GM19438 (cell line): ENCODE results near the gene CAPN8.

Experiments
- ATAC-seq: cut with Tn5 transposase; IDR thresholded peaks from one replicate; pipeline ENCODE4 v1.9.1; 2021; ENCODE audit warnings: low read depth; ENCODE audit not compliant: unreplicated experiment

The CAPN8 gene

DNA sequence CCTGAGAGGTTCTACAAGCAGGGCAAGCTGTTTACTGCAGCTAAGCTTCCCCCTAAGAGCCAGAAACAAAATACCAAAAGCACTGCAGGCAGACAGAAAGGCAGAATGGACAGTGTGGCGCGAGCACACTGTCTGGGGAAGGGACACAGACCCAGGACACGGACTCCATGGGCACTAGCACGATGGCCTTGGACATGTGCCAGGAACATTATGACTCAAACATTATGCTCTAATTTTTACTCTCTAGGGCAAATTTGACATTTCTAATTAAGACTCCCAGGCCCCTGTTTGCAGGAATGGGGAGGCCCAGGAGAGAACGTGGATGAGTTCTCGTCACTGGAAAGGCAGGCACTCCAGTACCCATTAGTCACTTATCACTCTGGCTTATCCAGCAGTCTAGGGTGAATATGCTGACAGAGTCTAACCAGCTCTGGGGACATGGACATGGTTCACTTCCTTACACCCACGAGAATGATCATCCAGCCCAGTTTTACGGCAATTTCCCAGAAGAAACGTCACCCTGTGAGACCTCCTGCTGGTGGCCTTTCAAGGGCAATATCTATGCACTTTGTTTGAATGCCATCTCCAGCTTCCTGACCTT is 45.1 kb downstream of the CAPN8 start:
- no peak for ATAC-seq

DNA sequence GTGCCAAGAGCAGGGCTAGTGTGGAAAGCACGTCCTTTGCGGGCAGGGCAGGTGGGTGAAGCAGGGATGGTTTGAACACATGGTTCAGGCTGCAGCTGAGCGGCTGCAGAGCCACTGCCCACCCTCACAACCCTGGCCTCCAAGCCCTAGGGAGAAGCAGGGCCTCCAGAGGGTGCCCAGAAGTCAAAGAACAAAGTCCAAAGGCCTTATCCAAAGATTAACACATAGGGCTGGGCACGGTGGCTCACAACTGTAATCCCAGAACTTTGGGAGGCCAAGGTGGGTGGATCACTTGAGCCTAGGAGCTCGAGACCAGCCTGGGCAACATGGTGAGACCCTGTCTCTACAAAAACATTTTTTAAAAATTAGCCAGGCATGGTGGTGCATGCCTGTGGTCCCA is 46.8 kb downstream of the CAPN8 start:
- no peak for ATAC-seq

DNA sequence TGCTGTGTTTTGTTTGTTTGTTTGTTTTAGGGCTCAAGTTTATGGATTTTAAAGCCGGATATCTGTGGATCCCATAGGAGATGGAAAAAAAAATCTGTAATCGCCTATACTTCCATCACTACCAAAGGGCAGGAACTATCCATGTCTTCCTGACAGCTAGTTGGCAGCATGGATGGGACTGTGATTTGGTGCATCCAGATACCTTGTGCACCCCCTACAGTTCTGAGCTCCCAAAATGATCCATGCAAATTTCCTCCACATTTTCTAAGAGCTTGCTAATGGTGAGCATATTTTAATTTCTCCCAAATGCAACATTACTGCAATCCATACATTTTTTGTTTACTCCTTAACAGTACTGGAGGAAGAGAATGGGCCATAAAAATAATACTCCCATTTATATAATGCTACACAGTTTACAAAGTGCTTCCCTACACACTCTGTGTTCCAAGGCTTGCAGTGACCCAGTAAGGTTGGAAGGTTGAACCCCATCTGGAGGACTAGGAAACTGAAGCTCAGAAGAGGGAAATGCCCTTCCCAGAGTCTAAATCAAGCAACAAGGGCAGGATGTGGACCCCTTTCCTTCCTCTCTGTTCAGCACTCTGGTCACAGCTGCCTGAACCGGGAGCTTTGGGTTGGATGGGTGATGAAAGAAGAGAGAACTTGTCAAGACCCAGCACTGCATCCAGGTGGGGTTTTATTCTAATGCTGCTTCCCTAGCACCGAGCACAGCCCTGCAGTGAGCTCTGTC is 48.0 kb downstream of the CAPN8 start:
- no peak for ATAC-seq

DNA sequence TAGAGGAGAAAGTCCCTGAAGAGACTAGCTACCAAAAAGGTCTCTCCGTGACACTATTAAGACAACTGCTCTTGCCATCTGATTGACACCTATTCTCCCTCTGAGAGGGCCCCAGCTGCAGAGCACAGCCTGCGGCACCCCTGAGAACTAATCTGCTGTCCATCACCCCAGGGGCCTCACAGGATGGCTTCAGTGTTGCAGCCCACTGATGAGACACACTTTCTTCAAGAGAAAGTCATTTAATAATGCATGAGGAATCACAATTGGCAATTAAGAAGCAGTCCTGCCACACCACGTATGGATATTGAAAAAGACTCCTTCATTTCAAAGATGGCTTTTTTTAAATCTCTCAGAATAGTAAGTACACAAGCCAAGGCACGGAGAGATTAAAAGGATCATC is 48.9 kb downstream of the CAPN8 start:
- ATAC-seq, result no peak

DNA sequence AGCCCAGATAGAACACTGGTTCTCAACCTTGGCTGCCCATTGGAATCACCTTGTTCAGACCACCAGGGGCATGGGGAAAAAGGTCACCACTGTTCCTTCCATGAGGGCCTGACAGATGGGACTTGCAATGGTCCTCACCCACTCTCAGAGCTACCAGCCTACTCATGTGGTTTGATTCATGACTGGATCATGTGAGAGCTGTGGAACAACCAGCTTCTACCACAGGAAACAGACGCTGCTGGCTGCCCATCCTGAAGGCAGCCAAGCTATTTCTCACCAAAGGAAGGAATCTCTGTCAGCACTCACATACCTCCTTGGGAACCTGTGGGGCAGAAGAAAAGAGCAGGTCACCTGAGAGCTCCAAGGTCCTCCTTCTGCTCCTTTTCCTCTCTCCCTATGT is 53.6 kb downstream of the CAPN8 start:
- ATAC-seq, result no peak

DNA sequence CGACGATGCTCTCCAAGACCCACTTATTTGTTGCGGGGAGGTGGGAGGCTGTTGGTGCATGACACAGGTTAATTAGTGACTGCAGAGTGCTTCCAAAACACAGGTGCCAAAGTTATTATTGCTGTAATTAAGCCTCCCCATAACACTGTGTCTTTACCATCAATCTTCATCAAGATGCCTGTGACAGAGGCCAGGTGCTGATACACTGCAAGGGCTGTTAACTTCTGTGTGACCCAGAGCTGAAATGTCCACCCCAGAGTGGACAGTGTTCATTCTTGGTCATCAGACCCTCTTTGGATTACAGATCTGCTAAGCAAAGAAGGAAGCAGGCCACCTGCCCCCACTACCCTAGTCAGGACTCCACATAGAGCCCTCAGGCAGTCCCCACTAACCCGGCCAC is 55.5 kb downstream of the CAPN8 start:
- ATAC-seq, result no peak

DNA sequence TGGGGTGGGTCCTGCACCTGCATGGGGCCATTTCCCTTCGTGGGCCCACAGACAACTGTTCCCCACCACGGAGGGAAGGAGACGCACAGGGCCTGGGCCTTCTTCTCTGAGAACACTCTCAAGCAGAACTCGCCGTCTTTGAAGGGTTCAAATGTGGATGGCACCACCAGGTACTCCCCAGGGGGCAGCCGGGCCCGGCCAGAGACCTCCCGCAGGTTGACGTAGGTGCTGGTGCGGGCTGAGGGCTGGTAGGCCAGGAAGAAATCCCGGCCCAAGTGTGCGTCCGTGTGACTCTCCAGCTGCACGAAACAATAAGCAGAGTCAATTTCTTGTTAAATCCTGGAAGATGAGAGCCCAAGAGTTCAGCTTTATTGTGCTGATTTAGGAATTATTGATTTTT is 56.4 kb downstream of the CAPN8 start:
- ATAC-seq, result no peak

DNA sequence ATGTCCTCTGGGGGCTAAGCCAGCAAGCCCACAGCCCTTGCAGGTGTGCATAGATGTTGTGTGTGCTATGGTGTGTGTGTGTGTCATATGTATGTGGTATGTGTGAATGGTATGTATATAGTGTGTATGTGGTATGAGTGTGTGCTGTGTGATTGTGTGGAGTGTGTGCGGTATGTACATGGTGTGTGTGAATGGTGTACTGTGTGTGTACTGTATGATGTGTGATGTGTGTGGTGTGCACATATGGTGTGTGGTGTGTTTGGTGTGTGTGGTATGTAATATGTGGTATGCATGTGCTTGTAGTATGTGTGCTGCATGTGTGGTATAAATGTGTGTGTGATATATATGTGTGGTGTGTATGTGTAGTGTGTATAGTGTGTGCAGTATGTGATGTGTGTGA is 107.0 kb downstream of the CAPN8 start:
- ATAC-seq, result no peak

DNA sequence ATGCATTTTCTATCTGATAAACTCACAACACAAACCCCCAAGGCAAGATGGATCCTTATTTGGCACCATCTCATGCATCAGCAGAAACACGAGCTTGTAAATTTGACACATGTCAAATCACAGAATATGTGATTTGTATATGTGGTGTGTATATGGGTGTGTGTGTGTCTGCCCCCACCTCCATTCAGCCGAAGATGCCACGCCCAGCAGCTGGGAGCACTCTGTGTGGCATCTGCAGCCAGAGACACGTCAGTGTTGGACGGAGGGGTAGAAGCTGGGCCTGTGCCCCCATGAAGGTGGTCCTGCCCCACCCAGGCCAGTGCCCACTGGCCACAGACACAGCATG is 108.4 kb downstream of the CAPN8 start:
- no peak for ATAC-seq

DNA sequence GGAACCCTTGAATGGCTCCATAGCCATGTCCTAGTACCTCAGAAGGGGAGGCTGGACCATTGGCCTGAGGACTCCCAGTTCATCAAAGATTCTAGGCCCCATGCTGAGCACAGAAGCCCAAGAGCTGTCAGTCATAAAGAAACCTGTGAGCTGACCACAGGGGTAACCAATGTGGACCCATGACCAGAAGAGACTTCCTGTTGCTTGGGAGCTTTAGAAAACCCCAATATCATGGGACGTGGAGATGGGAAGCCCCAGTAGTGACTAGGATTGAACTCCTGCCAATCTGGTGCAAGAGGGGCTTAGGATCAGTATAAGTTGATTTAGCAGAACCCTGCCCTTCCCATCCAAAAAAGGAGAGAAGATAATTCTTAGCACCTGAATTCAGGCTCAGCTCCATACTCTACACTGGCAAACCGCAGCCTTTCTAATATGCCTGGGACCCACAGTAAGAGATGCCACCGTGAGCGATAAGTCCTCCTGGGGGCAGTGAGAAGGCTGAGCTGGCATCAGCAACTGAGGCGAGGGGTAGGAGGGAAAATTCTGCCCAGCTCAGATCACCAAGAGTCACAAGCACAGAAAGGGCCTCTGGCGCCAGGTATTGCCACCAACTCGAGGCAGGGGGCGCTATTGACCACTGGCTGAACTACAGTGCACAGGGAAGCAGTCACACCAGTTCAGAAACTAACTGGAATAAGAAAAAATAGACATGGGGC is 108.9 kb downstream of the CAPN8 start:
- peak; percentile 88 for ATAC-seq

DNA sequence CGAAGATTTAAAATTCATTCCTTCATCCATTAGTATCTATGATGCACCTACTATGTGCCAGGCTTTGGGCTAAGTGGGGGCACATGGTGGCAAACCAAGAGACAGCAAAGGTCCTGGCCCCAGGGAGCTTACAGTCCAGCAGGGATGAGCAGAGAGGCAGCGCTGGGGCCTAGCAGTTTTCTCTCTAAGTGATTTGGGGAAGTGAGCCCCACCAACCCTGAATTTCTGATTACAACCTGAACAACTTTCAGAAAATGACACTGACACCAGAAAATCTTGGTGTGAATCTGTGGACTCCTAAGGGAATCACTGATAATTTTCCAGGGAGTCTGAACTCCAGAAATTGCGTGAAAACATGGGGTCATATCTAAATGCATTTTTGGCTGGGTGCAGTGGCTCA is 111.5 kb downstream of the CAPN8 start:
- ATAC-seq, result no peak

DNA sequence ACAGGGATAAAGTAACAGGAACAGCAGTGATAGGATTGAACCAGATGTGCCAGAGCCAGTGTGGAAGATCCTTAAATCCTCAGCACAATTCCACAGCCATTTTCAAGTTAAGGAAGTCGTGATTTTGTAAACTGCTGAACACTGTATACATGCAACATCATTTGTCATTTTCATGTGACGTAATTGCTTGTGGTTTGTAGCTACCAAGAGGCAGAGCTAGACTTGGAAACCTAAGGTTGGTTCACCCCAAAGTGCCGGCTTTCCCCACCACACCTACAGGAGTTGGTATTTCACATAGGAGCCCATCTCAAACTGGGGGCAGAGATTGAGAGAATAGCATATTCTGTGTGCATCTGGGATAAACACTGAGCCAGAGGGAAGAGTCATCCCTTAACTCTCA is 113.9 kb downstream of the CAPN8 start:
- no peak for ATAC-seq

DNA sequence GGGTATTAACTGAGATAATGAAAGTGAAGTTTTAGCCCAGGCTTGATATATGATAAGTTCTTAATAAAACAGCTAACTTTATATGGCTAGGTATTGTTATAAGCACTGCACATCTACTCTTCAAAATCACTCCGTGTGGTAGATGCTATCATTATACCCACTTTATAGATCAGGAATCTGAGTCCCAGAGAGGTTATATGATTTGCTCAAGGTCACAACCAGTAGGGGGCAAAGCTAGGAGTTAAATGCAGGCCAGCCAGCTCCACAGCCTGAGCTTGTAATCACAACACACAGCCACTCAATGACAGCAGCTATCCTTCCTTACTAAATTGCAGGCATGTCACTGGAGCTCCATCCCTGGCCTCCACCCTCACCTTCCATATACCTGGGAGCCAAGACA is 115.8 kb downstream of the CAPN8 start:
- ATAC-seq, result no peak

DNA sequence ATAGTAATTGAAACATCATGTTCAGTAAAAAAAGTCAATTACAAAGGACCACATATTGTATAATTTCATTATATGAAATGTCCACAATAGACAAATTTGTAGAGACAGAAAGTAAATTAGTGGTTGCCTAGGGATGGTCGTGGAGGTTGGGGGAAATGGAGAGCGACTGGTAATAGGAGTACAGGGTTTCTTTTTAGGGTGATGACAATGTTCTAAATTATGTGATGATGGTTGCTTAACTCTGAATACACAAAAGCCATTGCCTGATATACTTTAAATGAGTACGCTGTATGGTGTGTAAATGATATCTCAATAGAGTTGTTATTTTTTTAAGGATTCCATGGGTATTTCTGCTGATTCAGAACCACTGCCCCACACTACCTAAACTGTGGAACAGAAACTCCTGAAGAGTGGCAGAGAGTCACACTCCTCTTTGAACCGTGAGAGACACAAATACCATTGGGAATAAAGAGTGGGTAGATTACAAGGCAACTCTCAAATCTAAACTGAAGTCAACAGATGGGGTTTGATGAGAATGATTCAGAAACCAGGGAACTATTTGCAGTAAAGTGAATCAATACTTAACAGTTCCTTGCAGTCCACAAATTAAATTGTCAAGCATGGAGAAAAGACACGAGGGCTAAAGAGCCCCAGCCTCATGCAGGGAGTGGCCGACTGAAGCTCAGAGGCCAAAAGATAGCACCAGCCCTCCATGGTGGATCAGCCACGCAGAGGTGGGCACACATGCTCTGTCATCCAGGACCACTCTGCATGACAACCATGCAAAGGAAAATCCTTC is 118.0 kb downstream of the CAPN8 start:
- no peak for ATAC-seq

DNA sequence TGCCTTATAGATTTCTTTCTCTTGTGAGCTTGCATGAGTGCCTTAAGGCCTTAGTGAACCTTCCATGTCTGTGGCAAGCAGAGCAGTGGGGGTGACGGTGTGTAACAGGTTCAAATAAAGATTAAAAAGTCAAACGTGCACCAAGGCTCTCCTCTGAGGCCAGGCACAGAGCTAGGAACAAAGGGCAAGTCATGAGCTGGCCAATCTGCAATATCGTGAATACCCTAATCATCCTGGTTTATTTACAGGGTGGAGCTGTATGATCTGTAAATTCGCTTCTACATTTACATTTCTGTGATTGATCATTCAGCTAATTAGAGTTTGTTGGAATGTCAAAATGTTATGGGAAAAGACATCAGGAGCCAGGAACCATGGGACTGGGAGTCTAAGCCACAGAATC is 120.2 kb downstream of the CAPN8 start:
- no peak for ATAC-seq

DNA sequence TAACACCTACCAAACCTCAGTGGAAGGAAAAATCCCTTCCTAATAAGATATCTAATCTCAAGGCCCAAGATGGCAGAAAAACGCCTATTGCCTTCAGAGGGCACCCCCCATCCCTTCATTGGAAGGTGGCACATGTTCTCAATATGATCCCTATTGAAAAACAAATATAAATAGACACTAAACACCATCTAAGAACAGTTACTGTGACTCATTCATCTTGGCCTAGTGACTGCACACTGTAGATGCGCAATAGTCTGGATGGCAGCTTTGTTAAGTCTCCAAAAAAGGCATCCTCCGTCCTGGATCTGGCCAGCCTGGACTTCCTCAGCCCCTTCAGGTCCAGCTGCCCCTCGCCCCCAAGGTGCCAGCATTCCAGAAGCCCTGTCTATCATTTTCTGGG is 121.9 kb downstream of the CAPN8 start:
- no peak for ATAC-seq

DNA sequence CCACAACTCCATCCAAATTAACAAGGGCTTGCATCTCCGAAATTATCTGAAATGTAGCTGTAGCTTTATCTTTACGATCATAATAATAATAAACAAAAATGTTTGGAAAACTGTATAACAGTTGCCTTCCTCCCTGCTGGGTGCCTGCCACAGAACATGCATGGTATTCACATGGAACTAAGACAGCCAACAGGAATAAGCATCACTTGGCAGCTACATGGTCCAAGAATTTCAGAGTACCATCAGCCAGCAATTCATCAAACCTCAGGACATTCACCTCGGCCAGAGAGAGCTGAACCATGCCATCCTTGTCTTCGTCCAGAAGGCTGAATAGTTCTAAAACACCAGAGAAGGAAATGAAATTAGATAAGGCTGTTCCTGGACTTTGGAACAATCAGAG is 122.7 kb downstream of the CAPN8 start:
- no peak for ATAC-seq

DNA sequence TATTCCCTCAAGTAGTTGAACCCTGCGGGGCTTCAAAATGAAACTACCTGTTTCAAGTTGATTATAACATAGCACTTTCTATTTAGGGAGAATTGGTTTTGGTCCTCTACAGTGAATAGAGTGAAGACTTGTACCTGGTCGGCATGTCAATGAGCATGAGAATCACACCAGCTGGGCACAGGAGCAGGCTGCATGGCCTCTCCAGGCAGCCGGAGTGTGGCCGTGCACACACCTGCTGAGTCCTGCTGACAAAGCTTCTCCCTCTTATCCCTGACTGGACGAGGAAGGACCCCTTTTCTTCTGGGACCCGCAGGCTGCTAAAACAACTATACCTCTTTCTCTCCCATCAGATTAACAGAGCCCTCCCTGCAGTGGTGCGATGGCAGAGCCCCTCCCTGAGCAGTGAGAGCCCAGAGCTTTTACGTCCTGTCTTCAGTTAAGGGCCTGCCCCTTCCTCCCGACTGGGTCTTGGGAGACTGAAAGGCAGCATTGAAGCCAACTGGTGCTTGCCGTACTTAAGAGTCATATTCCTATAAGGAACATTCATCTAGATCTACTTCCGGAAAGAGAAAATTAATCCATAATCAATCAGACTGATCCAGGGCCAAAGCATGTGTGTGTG is 124.9 kb downstream of the CAPN8 start:
- no peak for ATAC-seq

DNA sequence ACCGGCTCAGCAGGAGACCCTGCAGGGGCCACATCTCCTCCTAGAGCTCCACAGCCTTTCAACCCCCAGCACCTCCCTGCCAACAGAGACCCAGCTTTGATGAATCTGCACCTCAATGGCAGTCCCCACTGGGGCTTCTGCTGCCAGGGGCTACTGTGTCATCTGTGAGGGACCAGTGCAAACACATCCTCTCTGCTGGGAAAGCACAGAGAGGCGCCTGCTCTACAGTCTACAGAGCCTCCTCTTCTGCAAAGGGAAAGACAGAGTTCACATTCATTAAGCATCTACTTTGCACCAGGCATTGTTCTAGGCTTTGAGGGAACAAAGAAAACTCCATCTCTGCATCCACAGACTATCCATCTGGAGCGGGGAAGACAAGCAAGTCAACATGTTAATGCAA is 125.8 kb downstream of the CAPN8 start:
- ATAC-seq, result no peak

DNA sequence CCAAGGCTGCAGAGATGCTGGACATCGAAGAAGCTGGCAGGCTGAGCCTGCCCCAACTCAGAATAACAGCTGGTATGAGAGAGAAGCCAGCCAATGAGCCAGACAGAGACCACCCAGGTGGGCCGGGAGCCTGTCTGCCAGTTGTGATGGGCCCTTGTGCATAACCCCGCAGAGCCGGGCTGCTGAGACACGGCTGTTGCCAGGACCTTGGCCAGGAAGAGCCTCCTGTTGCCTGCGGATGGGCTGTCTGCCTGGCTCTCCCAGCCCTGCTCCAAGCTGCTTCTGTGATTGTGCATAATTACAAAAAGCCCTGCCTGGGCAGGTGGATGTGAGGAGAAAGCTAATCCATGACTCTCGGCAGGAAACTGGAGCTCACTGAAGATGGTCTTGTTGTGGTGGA is 126.5 kb downstream of the CAPN8 start:
- no peak for ATAC-seq

DNA sequence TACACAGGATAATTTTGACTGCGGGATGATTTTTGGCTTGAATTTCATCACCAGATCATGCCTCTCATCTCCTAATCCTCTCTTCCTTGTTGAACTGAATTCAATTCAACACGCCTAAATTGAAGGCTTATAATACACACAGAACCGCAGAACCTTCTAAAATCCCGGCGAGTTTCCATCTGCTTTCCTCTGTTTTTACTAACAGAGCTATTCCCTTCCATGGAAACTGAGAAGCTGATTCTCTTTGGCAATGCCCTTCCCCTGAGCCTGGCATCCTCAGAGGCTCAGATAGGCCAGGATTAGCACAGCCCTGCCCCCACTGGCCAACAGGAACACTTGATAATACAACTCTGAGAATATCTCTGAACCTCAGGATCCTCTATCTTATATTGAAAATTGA is 130.2 kb downstream of the CAPN8 start:
- no peak for ATAC-seq
